Kasumi-1 (cell line): Measurements from ENCODE around the gene ZSWIM4.

Source experiments
- DNase-seq, 2 experiments: peaks; one replicate each; lab custom pipeline; 2025; lab: John Stamatoyannopoulos, UW

Gene ZSWIM4

DNA sequence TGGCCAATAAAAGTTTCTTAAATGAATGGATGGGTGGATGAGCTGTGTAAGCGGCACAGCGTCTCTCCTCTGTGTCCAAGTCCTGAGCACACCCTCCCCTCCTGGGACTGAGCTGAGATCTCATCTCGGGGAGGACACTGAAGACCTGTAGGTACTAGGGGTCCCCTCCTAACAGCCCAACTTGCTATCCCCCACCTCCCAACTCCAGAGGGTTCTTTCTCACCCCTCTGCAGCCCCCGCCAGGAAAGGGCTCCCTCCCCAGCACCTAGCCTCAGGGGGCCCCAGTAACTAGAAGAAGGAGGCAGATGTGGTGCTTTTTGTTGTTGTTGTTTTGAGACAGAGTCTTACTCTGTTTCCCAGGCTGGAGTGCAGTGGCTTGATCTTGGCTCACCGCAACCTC, 80.6 kb downstream of the ZSWIM4 start:
- DNase-seq, result no peak

DNA sequence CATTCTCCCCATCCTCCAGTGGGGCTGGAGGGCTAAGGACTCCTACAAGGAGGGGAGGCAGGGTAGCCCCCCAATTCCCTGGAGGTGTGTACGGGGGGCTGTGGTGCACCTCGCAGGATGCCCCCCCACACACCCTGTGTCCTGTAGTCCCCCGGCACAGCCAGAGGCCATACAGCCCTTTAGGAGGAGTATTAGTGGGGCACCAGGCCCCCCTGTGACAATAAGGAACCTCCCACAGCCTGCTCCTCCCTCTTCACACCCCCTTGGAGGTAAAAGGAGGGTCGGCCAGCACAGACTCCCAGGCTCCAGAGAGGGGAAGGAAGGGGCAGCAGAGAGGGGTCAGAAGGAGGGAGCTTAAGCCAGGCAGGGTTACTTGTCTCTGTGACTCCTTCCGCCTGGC, 81.6 kb downstream of the ZSWIM4 start, which contains the start of gene NANOS3:
TSS of gene NANOS3 (plus strand) at position 301 of the 400 bp plus-strand sequence. CDS start 115 bp downstream, outside the sequence.
- no peak for DNase-seq

GRCh38 chr19:13877303-13877702, 82.1 kb downstream of the ZSWIM4 start:
- no peak for DNase-seq

DNA sequence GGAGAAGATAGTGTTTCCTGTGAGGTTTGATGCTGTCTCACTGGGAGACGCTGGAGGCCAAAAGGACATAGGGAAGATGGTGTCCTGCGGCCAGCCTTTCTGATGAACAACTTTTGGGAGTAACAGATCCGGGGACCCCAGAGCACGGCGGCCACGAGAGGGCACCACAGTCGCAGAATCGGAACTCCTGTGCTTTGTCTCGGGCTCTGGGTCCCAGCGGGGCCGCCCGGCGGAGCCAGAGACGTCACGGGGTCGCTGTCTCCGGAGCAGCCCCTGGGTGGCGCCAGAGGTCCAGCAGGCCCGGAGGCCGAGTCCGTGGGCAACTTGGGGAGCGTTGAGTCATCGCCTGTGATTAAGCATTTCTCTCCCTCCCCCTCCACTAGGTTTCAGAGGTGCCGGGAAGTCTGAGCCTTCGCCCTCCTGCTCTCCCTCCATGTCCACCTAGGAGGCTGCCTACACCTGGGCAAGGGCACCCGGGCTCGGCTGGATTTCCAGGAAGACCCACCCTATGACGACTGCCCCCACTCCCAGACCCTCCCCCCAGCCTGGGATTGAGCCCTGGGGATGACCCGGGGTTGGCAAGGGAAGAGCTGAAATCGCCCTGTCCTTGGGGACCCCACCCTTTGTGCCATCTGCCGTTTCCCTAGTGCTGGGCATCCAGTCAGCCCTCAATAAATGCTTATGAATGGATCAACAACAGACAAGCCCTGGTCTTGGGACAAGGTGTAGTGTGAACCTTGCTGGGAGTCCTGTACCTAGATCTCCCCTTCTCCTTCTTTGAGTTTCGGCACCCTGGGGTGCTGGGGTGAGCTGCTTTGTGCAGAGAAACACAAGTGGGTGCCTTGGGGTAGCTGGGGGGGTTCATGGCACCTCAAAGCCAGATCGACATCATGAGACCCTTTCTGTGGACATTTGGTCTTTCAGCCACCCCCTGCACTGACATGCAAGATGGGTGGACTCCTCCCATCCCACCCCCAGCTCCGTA, 85.1 kb downstream of the ZSWIM4 start:
- peak; percentile 95 for DNase-seq

GRCh38 chr19:13881251-13881691, 86.0 kb downstream of the ZSWIM4 start:
- no peak for DNase-seq
